HuH-7.5 (cell line): Measurements from ENCODE around the gene BTBD10.
"Not testable (repeated sequence)": the region's sequence is repeated elsewhere in the genome, so short reads cannot be mapped to it uniquely, and the experiment has no call there.

Experiments used
- DNase-seq: peaks from one replicate; pipeline ENCODE4 v3.0.0; 2011; ENCODE audit warnings: low spot score

Gene BTBD10

DNA sequence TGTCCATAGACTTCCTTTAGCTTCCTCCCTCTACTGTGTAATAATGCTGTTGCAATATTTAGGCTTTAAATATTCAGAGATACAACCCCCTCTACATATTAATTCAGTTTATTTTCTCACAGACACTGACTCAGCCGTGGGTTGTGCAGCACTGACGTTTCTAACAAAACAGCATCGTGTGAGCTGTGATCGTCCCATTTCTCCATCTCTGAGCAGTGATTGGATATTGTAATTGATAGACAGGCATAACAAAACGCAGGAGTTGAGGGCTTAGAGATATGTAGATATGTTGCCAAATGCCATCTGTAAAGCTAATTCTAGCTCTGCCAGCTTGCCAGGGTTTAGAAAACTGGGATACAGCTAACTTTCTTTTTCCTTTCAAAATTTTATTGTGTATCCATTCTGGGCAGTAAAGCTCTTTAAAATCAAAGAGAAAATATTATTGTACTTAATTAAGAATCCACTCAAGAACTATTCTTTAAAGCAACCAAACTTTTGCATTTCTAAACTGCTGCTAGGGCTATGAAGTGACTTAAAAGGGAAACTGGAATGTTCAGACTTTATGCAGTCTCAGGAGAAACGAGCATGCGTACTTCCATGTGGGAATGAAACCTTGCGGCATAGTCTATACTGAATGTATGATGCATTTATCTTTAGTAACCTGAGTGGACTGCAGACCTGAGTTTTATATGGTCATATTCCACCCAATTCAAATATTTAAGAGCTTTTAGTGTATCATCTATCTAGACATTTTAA, 22.7 kb downstream of the BTBD10 start:
- no peak for DNase-seq

GRCh38 chr11:13438291-13438690, 24.7 kb downstream of the BTBD10 start:
- no peak for DNase-seq

DNA sequence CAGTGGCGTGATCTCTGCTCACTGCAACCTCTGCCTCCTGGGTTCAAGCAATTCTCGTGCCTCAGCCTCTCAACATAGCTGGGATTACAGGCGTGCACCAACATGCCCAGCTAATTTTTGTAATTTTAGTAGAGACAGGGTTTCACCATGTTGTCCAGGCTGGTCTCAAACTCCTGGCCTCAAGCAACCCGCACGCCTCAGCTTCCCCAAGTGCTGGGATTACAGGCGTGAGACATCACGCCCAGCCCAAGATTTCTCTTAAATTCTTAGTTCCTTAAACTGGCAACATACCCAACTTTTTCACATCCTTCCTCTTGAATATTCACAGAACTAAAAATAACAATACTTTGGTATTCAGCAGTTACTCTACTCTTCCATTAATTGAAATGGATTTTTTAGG, 26.2 kb downstream of the BTBD10 start:
- not testable (repeated sequence) for DNase-seq

- DNase-seq, result no peak
These were observed 28.5 kb downstream of the BTBD10 start for GRCh38 chr11:13434247-13435205.

- DNase-seq, result no peak
These were observed 29.6 kb downstream of the BTBD10 start for GRCh38 chr11:13433437-13433836.

GRCh38 chr11:13429836-13430235, 33.2 kb downstream of the BTBD10 start:
- no peak for DNase-seq

GRCh38 chr11:13429288-13429687, 33.7 kb downstream of the BTBD10 start:
- DNase-seq, result no peak

GRCh38 chr11:13427440-13427839, 35.6 kb downstream of the BTBD10 start:
- no peak for DNase-seq

DNA sequence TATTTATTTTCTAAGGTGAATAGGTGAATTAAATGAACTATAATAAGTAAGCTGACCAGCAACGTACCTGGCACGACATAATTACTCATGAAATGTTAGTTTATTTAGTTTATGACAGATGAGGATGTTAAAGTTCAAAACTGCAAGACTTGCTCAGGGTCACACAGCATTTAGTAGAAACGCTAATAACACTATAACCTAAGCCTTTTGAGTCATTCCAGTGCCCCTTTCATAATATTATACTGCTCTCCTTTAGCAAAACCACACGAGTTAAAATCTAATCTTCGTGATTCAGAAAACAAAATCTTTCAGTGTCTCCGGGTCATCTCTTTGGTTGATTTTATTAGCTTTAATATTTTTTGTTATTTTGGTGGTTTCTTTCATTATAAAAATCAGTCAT, 39.6 kb downstream of the BTBD10 start:
- DNase-seq, result no peak

DNA sequence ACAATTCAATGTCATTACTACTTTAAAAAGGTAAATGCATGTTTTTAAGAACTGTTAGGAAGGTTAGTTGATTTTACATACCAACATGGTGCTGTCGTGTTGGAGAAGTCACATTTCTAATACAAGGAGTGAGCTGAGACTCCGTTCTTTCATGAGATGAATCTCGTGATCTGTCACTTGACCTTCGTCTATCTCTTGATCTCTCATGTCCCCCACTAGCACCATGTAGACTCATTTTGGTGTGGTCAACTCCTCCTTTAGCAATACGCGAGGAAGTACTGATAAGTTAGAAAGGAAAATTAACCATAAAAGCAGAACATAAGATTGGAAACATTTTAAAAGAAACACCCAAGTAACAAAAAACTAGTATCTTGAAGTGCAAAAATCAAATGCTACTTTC, 41.5 kb downstream of the BTBD10 start:
- DNase-seq, result no peak

- no peak for DNase-seq
These were observed 47.8 kb downstream of the BTBD10 start for GRCh38 chr11:13415201-13415600.

DNA sequence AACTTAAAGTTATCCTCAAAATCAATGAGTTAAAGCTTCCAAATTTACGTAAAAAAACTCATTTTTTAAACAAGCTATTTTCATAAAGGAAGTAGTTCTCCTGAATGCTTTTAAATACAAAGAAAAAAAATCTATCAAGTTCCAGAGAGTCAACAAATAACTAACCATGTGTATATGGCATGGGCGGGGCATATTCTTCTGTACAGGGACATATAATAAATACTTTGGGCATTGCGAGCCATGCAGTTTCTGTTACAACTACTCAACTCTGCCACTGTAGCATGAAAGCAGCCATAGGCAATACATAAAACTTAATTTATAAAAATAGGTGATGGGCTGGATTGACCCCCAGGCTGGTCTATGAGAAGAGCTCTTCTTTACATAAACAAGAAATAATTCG, 57.8 kb downstream of the BTBD10 start:
- no peak for DNase-seq

- not testable (repeated sequence) for DNase-seq
These were observed 64.7 kb downstream of the BTBD10 start for GRCh38 chr11:13398335-13398734.

DNA sequence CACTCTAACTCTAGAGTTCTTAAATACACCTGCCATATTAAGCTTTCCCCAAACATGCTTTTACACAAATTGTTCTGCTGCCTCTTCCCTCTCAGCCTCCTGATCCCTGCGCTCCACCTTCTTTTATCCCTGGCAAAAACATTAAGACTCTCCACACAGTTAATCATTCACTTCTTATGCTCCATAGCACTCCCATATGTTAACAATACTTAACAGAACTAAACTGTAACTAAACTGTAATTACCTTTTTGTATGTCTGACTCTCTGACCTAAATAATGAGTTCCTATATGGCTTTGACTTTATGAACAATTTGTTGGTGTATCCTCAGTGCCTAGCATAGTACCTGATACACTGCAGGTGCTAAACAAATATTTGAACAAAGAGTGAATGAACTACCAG, 71.8 kb downstream of the BTBD10 start:
- DNase-seq, result no peak

DNA sequence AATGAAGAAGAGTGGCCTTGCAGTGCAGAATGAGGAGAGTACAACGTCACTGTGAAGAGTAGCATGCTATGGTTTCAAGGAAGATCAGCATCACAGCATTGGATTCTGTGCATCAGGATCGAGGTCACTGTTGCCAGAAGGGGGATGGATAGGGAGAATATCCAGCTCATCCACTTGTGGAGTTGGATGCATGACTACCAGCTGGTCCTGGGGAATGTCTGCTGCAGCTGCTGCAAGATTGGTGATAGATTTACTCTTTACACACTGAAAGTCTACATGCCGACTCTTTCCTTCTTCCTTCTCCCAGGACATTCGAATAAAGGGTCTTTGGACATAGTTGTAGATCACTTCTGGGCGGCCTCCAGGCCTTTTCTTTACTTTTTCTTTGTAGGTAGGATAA, 74.3 kb downstream of the BTBD10 start:
- no peak for DNase-seq

GRCh38 chr11:13386567-13386966, 76.5 kb downstream of the BTBD10 start:
- no peak for DNase-seq

- peak; percentile 16 for DNase-seq
These were observed 77.9 kb downstream of the BTBD10 start for GRCh38 chr11:13384908-13385640.

DNA sequence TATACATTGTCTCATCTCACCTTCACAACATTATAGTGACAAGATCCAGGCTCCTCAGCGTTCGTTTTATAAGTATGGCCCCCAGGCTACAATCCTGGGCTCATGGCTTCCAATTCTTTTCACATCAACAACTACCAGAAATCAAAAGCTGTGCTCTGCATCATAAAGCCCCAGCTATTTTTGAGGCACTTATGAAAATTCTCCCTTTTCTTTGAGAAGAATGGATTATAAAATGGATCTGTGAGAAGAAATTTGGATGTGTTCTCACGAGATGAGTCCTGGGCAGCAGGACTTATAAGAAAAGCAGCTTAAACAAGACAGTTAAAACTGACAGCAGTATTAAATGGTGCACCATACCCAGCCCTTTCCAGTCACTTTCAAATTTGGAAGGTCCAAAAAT, 80.3 kb downstream of the BTBD10 start:
- DNase-seq, result no peak

GRCh38 chr11:13380731-13381130, 82.3 kb downstream of the BTBD10 start:
- no peak for DNase-seq

- DNase-seq, result no peak
These were observed 84.7 kb downstream of the BTBD10 start for GRCh38 chr11:13378316-13378715.

DNA sequence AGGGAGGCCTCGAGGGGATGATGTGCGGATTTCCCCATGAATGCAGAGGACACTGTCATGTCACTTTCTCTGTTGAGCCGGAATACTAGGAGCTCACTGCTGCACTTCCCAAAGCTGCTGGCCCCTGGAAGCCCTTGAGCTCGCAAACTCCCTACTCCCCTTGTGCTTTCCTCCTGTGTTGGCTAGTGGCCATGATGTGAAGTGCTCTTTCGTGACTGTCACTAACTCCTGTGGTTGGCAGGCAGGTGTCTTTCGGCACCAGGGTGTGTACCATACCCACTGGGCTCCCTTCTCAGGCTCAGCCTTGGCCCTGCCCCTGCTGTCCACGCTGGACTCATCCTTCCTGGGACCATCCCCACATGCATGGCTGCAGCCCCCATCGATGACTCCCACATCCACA, 86.2 kb downstream of the BTBD10 start:
- no peak for DNase-seq

GRCh38 chr11:13376402-13376801, 86.6 kb downstream of the BTBD10 start:
- DNase-seq, result no peak

GRCh38 chr11:13375798-13376197, 87.2 kb downstream of the BTBD10 start:
- DNase-seq, result no peak
